Activated CD8-positive, alpha-beta memory T cell treated with anti-CD3 and anti-CD28 coated beads for 48 hours (primary cell): Measurements from ENCODE around the gene CNOT11.
"Not testable (repeated sequence)": the region's sequence is repeated elsewhere in the genome, so short reads cannot be mapped to it uniquely, and the experiment has no call there.

Experiments used
- DNase-seq, 3 experiments: peaks; one replicate each; pipeline ENCODE4 v3.0.0-alpha.2; 2020; ENCODE audit warnings: low read depth in 2 of 3, low spot score in 2 of 3

CNOT11 gene

GRCh38 chr2:101252408-101253012 is at the start of gene CNOT11:
Gene CNOT11 (plus strand): TSS chr2:101252886. CDS start chr2:101252965, 79 bp downstream.
- DNase-seq: peak; percentile 96 to 97 (median 96)

- no peak for DNase-seq
Observed at GRCh38 chr2:101204400-101205115, 48.1 kb upstream of the CNOT11 start.

GRCh38 chr2:101205521-101206479 is 46.9 kb upstream of the CNOT11 start:
- peak in 1 of 3 experiments; percentile 6 for DNase-seq

- DNase-seq: no peak
Observed at GRCh38 chr2:101208830-101209229, 43.9 kb upstream of the CNOT11 start.

GRCh38 chr2:101219246-101219645 is 33.4 kb upstream of the CNOT11 start:
- DNase-seq: no peak

- not testable (repeated sequence) for DNase-seq
Observed at GRCh38 chr2:101220091-101220490, 32.6 kb upstream of the CNOT11 start.

GRCh38 chr2:101223814-101224231 is 28.9 kb upstream of the CNOT11 start:
- DNase-seq: peak in 1 of 3 experiments; percentile 11

DNA sequence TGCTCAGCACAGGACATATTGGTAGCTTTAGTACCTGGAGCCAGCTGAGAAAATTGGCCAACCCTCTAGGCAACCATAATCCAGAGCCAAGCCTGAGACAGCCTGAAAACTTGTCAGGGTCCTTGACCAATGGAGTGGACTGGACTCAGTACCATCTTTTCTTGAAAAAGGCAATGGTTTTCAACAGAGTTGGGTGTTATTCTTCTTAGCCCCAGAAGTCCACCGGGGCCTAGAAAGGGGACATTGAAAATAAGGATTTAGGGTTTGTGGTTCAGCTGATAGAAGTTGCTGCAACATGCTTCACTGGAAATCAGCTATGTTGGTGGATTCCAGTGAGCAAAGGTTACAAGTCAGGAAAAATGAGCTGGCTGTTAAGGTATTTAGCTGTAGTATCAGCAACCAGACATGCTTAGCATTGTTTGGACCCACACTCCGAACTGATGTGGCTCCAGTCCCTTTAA is 22.1 kb upstream of the CNOT11 start:
- no peak for DNase-seq

- no peak for DNase-seq
Observed at GRCh38 chr2:101231240-101231639, 21.4 kb upstream of the CNOT11 start.

DNA sequence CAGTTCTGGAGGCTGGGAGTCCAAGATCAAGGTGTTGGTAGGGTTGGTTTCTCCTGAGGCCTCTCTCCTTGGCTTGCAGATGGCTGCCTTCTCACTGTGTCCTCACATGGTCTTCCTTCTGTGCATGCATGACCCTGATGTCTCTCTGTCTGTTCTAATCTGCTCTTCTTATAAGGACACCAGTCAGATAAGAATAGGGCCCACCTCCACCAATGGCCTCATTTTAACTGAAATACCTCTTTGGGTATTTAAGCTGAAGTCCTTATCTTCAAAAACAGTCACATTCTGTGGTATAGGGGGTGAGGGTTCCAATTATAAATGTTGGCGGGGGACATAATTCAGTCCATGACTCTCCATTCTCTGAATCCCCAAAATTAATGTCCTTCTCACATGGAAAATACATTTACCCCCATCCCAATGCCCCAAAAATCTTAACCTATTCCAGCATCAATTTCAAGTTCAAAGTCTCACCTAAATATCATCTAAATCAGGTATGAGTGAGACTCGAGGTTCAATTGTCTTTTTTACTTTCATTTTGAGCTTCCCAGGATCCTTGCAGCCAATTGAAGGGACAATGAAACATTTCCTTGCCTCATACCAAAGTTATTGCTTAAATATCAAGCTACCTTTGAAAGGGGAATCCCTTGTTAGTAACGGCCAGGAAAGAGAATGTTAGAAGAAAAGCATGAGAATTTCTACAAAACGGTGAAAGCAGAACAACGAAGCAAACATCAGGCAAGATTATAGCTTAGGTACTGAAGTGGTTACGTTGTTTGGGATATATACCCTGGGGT is 20.6 kb upstream of the CNOT11 start:
- DNase-seq: no peak

DNA sequence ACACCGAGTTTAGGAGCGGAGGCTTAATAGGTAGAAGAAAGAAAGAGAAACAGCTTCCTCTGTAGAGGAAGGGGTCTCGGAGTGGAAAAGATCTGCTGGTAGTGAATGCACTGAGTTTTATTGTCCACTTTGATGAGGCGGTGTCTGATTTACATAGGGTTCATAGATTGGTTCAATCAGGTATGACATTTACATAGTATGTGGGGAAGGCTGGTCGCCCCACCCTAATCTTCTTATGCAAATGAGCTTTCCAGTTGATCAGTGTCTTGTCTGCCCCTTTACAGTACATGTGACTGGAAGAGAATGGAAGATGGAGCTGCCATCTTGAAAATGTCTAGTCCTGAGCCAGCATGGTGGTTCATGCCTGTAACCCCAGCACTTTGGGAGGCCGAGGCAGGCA is 19.9 kb upstream of the CNOT11 start:
- no peak for DNase-seq

- no peak for DNase-seq
Observed at GRCh38 chr2:101234169-101234938, 18.3 kb upstream of the CNOT11 start.

GRCh38 chr2:101235956-101236355 is 16.7 kb upstream of the CNOT11 start:
- DNase-seq: not testable (repeated sequence)

DNA sequence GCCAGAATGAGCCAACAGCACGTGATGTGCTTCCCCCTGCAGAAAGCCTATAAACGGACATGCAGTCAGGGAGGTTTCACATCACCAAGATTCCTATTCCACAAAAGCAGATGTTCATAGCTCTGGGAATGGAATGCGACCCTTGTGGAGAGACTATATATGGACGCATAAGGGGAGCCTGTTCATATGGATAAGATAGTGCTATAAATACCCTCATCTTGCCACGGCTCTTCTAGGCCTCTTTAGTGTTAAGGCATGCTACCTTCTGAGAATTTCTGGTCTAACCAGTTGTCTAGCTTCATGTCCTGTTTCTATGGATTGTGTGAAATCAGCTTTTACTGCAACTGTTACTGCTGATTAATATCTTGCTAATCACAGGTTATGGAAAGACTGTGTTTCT is 14.7 kb upstream of the CNOT11 start:
- DNase-seq: not testable (repeated sequence)

- no peak for DNase-seq
Observed at GRCh38 chr2:101238930-101239759, 13.5 kb upstream of the CNOT11 start.

- not testable (repeated sequence) for DNase-seq
Observed at GRCh38 chr2:101239760-101240118, 12.9 kb upstream of the CNOT11 start.

- not testable (repeated sequence) for DNase-seq
Observed at GRCh38 chr2:101240694-101241093, 12.0 kb upstream of the CNOT11 start.

GRCh38 chr2:101241158-101241557 is 11.5 kb upstream of the CNOT11 start:
- DNase-seq: no peak

DNA sequence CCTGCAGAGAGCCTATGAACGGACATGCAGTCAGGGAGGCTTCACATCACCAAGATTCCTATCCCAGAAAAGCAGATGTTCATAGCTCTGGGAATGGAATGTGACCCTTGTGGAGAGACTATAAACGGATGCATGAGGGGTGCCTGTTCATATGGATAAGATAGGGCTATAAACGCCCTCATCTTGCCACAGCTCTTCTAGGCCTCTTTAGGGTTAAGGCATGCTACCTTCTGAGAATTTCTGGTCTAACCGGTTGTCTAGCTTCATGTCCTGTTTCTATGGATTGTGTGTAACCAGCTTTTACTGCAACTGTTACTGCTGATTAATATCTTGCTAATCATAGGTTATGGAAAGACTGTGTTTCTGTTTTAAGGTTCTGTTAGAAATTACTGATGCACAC is 8.3 kb upstream of the CNOT11 start:
- DNase-seq: not testable (repeated sequence)
